ENCODE data around the gene HMG20A.

GRCh38 chr15:77516076-77516475 lies 95.4 kb downstream of the HMG20A start:
- TF ChIP-seq POLR2A (IDR thresholded peaks at IDR 0.05) (no peak), CTCF (IDR thresholded peaks at IDR 0.05) (no peak)
